HG02938 (cell line): ENCODE measurements around the gene BANP.
"Not testable (repeated sequence)": the region's sequence is repeated elsewhere in the genome, so short reads cannot be mapped to it uniquely, and the experiment has no call there.

Experiments
- ATAC-seq: cut with Tn5 transposase; IDR thresholded peaks from one replicate; pipeline ENCODE4 v1.9.1; 2021; ENCODE audit warnings: mild to moderate bottlenecking, moderate library complexity; ENCODE audit not compliant: unreplicated experiment

BANP gene

GRCh38 chr16:88114541-88115228 is 163.5 kb downstream of the BANP start:
- ATAC-seq, result not testable (repeated sequence)

- no peak for ATAC-seq
These were observed 164.9 kb downstream of the BANP start for GRCh38 chr16:88116121-88116520.

- no peak for ATAC-seq
These were observed 166.2 kb downstream of the BANP start for GRCh38 chr16:88117476-88117868.

GRCh38 chr16:88118376-88118775 is 167.1 kb downstream of the BANP start:
- ATAC-seq, result no peak

GRCh38 chr16:88118852-88119741 is 167.9 kb downstream of the BANP start:
- not testable (repeated sequence) for ATAC-seq

GRCh38 chr16:88119881-88120751 is 168.9 kb downstream of the BANP start:
- not testable (repeated sequence) for ATAC-seq

GRCh38 chr16:88120812-88121211 is 169.6 kb downstream of the BANP start:
- no peak for ATAC-seq

GRCh38 chr16:88121391-88121790 is 170.2 kb downstream of the BANP start:
- not testable (repeated sequence) for ATAC-seq

- no peak for ATAC-seq
These were observed 170.8 kb downstream of the BANP start for GRCh38 chr16:88121886-88122580.
